H9 (cell line): ENCODE results near the gene ABHD8. TPM values are rescaled to one million over a fixed set of nuclear protein-coding genes. Genes with fewer than 3 reads are reported as not detected.

Experiments used
- DNase-seq: peaks from one replicate; pipeline ENCODE4 v3.0.0-alpha.2; 2017
- H2AFZ ChIP-seq: one replicate; pipeline ENCODE4 v1.6.1; 2013; ENCODE audit warnings: mild to moderate bottlenecking, low read length, control low read depth, moderate library complexity
- H2AK5ac ChIP-seq: 2 replicates; pipeline ENCODE4 v1.6.1; 2013; ENCODE audit warnings: low read length, control low read depth, mixed read lengths; ENCODE audit not compliant: insufficient read length
- H2BK120ac ChIP-seq: one replicate; pipeline ENCODE4 v1.6.1; 2013; ENCODE audit warnings: low read depth, mild to moderate bottlenecking, low read length, control low read depth, inconsistent platforms; ENCODE audit not compliant: poor library complexity, severe bottlenecking
- H2BK12ac ChIP-seq: 2 replicates; pipeline ENCODE4 v1.6.1; 2013; ENCODE audit warnings: low read length, control low read depth, mixed read lengths, low read depth; ENCODE audit not compliant: insufficient read length
- H2BK15ac ChIP-seq: 2 replicates; pipeline ENCODE4 v1.6.1; 2013; ENCODE audit warnings: low read depth, low read length, control low read depth
- H2BK20ac ChIP-seq: one replicate; pipeline ENCODE4 v1.6.1; 2013; ENCODE audit warnings: low read depth, mild to moderate bottlenecking, low read length, control low read depth, inconsistent platforms; ENCODE audit not compliant: poor library complexity, severe bottlenecking
- H2BK5ac ChIP-seq: 2 replicates; pipeline ENCODE4 v1.6.1; 2013; ENCODE audit warnings: low read length, control low read depth, mixed read lengths; ENCODE audit not compliant: insufficient read length
- H3K14ac ChIP-seq: 2 replicates; pipeline ENCODE4 v1.6.1; 2013; ENCODE audit warnings: low read length, control low read depth; ENCODE audit not compliant: insufficient read depth
- H3K18ac ChIP-seq: 2 replicates; pipeline ENCODE4 v1.6.1; 2013; ENCODE audit warnings: low read depth, mild to moderate bottlenecking, mixed read lengths, low read length, control low read depth; ENCODE audit not compliant: insufficient read length
- H3K23ac ChIP-seq: 2 replicates; pipeline ENCODE4 v1.6.1; 2013; ENCODE audit warnings: low read length, control low read depth, mixed read lengths, low read depth; ENCODE audit not compliant: insufficient read length
- H3K23me2 ChIP-seq: 2 replicates; pipeline ENCODE4 v1.6.1; 2013; ENCODE audit warnings: low read depth, mild to moderate bottlenecking, mixed read lengths, low read length, control low read depth; ENCODE audit not compliant: insufficient read length, poor library complexity, severe bottlenecking
- H3K27ac ChIP-seq: 2 replicates; pipeline ENCODE4 v1.5.1; 2013; ENCODE audit warnings: low read length, control low read depth, mixed read lengths, low read depth; ENCODE audit not compliant: insufficient read length
- H3K27me3 ChIP-seq: 2 replicates; pipeline ENCODE4 v1.6.1; 2013; ENCODE audit warnings: low read length, control low read depth, inconsistent platforms; ENCODE audit not compliant: insufficient read depth
- H3K4ac ChIP-seq: 2 replicates; pipeline ENCODE4 v1.6.1; 2013; ENCODE audit warnings: low read depth, mild to moderate bottlenecking, control low read depth, inconsistent platforms, low read length, moderate library complexity
- H3K4me1 ChIP-seq: 2 replicates; pipeline ENCODE4 v1.6.1; 2013; ENCODE audit warnings: low read length, control low read depth, inconsistent platforms; ENCODE audit not compliant: insufficient read depth
- H3K4me2 ChIP-seq: 2 replicates; pipeline ENCODE4 v1.6.1; 2013; ENCODE audit warnings: low read length, control low read depth, mixed read lengths; ENCODE audit not compliant: insufficient read length, insufficient read depth
- H3K56ac ChIP-seq: 2 replicates; pipeline ENCODE4 v1.6.1; 2013; ENCODE audit warnings: low read depth, mild to moderate bottlenecking, mixed read lengths, low read length, control low read depth; ENCODE audit not compliant: insufficient read length
- H3K79me1 ChIP-seq: 2 replicates; pipeline ENCODE4 v1.6.1; 2013; ENCODE audit warnings: low read depth, mild to moderate bottlenecking, moderate library complexity, low read length, control low read depth, inconsistent platforms; ENCODE audit not compliant: insufficient read depth, poor library complexity, severe bottlenecking
- H3K79me2 ChIP-seq: 2 replicates; pipeline ENCODE4 v1.6.1; 2013; ENCODE audit warnings: low read length, control low read depth, inconsistent platforms; ENCODE audit not compliant: insufficient read depth
- H3K9ac ChIP-seq: 2 replicates; pipeline ENCODE4 v1.6.1; 2013; ENCODE audit warnings: low read length, control low read depth, mixed read lengths; ENCODE audit not compliant: insufficient read length; ENCODE audit errors: extremely low read depth
- H3K9me3 ChIP-seq: one replicate; pipeline ENCODE4 v1.6.1; 2013; ENCODE audit warnings: low read depth, low read length, inconsistent platforms; ENCODE audit not compliant: control insufficient read depth
- H3T11ph ChIP-seq: one replicate; pipeline ENCODE4 v1.6.1; 2013; ENCODE audit warnings: mild to moderate bottlenecking, low read length, control low read depth, inconsistent platforms
- H4K20me1 ChIP-seq: one replicate; pipeline ENCODE4 v1.6.1; 2013; ENCODE audit not compliant: control insufficient read depth, insufficient read length, insufficient read depth
- H4K5ac ChIP-seq: 2 replicates; pipeline ENCODE4 v1.6.1; 2013; ENCODE audit warnings: low read depth, mild to moderate bottlenecking, mixed read lengths, low read length, control low read depth; ENCODE audit not compliant: insufficient read length
- H4K8ac ChIP-seq: replicated peaks from 2 replicates; pipeline ENCODE4 v1.6.1; 2013; ENCODE audit warnings: low read length, control low read depth, mixed read lengths, low read depth; ENCODE audit not compliant: insufficient read length
- H4K91ac ChIP-seq: 2 replicates; pipeline ENCODE4 v1.6.1; 2013; ENCODE audit warnings: low read depth, mild to moderate bottlenecking, moderate library complexity, mixed read lengths, low read length, control low read depth; ENCODE audit not compliant: insufficient read length
- H3K27ac Mint-ChIP-seq, 3 experiments: 2 replicates in 2 of 3; 3 replicates in 1 of 3; pipeline ENCODE4 v1.8.0; 2020 to 2021; ENCODE audit warnings: mixed read lengths in 3 of 3, mild to moderate bottlenecking in 1 of 3, moderate library complexity in 1 of 3
- H3K27me3 Mint-ChIP-seq: 2 replicates; pipeline ENCODE4 v1.8.0; 2021; ENCODE audit warnings: low read depth, mild to moderate bottlenecking, moderate library complexity, mixed read lengths
- H3K36me3 Mint-ChIP-seq, 3 experiments: 2 replicates in 2 of 3; 3 replicates in 1 of 3; pipeline ENCODE4 v1.8.0; 2020 to 2021; ENCODE audit warnings: low read depth in 3 of 3, mixed read lengths in 3 of 3; ENCODE audit not compliant: insufficient read depth in 1 of 3
- H3K4me1 Mint-ChIP-seq, 2 experiments: 2 replicates each; pipeline ENCODE4 v1.8.0; 2020; ENCODE audit warnings: mixed read lengths in 2 of 2
- H3K4me3 Mint-ChIP-seq, 2 experiments: 2 replicates in 1 of 2; 3 replicates in 1 of 2; pipeline ENCODE4 v1.8.0; 2020 to 2021; ENCODE audit warnings: mild to moderate bottlenecking in 2 of 2, mixed read lengths in 2 of 2, moderate library complexity in 1 of 2
- H3K9me3 Mint-ChIP-seq, 2 experiments: 2 replicates in 1 of 2; 3 replicates in 1 of 2; pipeline ENCODE4 v1.8.0; 2020; ENCODE audit warnings: mild to moderate bottlenecking in 2 of 2, mixed read lengths in 2 of 2, moderate library complexity in 1 of 2
- WGBS: extraction: QIAGEN DNeasy Blood & Tissue Kit; methylation state at CpG from one replicate; pipeline ENCODE4 v1.1.7; 2013; ENCODE audit warnings: missing lambda C conversion rate, low lambda C conversion rate, mixed read lengths; ENCODE audit not compliant: insufficient read length; ENCODE audit errors: extremely low coverage; 5-methylcytosine and 5-hydroxymethylcytosine counted together
- total RNA-seq: library from RNA; stranded (reverse); gene quantifications from 2 replicates; pipeline ENCODE4 v1.2.1, GENCODE V29; 2021
- TF ChIP-seq, protein P1 (sequence below): fragments of 200-600 bp; sonication (generic); conservative IDR thresholded peaks from 3 replicates; pipeline ENCODE4 v1.8.0; 2021; ENCODE audit warnings: antibody characterized with exemption, mild to moderate bottlenecking

The ABHD8 gene
- total RNA-seq, 1 experiment from 2014 or later = 11.7 TPM

DNA sequence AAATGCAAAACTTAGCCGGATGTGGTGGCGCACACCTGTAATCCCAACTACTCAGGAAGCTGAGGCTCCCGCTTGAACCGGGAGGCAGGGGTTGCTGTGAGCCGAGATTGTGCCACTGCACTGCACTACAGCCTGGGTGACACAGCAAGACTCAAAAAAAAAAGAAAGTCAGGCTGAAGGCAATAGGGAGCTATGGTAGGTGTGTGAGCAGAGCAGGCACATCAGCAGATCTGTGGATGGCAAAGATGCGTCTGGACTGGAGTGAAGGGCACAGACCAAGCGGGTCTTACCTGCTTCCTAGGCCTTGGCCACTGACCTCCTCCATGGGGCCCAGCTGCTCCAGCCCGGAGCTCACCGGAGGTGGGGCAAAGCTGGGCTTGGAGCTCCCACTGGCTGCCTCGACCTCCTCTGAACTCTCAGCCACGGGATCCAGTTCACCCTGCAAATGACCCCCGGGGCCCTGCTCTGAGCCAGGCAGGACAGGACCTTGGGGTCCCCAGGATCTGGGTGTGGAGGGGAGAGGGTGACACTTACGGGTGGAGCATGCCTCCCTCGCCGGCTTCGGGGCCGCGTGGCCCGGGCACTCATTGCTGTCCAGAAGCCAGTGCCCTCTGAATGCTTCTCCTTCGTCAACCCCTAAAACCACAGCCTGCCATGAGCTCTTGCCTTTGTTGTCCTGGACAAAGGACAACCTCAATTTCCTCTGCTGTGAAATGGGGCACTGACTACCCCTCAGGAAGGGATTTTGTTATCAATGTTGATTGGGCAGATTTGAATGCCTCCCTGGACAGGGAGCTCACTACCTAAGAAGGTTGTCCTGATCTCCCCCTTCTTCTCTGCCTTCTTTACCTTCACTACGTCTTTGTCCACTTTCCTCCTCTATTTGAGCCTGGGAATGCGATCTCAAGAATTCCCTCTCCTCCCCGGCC lies 39.2 kb downstream of the ABHD8 start:
- peaks cover 10% of the 10 kb centered on the region for H3K79me1 ChIP-seq
- H3K23me2 ChIP-seq = peaks cover 5% of the 10 kb centered on the region
- peak overlapping the region; percentile 34 for H4K5ac ChIP-seq
- no CpG with 5 or more reads among the region's 23 CpGs for WGBS
- H3K9ac ChIP-seq = peak overlapping the region; percentile 40
- H3K9me3 ChIP-seq = peaks cover 10% of the 10 kb centered on the region
- peaks cover 18 to 33% of the 10 kb centered on the region in 2 experiments for H3K4me1 Mint-ChIP-seq
- H3K27me3 ChIP-seq = no peaks in the 10 kb centered on the region
- H3K36me3 Mint-ChIP-seq = peaks cover 2 to 10% (median 4%) of the 10 kb centered on the region in 3 experiments; a peak in 6 of 7 replicates
- H3K56ac ChIP-seq = no peak overlapping the region
- peak overlapping the region; percentile 25 for H2AK5ac ChIP-seq
- H4K20me1 ChIP-seq = no peaks in the 10 kb centered on the region
- peak overlapping the region; percentile 34 to 61; a peak in 4 of 5 replicates for H3K4me3 Mint-ChIP-seq
- peak overlapping the region; percentile 78 for H4K91ac ChIP-seq
- H3K4ac ChIP-seq = peak overlapping the region; percentile 59
- H2BK120ac ChIP-seq = no peak overlapping the region
- peak overlapping the region; percentile 16 for H3K4me2 ChIP-seq
- peak overlapping the region; percentile 72 for H3K18ac ChIP-seq
- no peak overlapping the region for H3T11ph ChIP-seq
- peaks cover 1% of the 10 kb centered on the region for H3K27me3 Mint-ChIP-seq
- no peak overlapping the region for H2BK15ac ChIP-seq
- TF ChIP-seq, protein P1, sequence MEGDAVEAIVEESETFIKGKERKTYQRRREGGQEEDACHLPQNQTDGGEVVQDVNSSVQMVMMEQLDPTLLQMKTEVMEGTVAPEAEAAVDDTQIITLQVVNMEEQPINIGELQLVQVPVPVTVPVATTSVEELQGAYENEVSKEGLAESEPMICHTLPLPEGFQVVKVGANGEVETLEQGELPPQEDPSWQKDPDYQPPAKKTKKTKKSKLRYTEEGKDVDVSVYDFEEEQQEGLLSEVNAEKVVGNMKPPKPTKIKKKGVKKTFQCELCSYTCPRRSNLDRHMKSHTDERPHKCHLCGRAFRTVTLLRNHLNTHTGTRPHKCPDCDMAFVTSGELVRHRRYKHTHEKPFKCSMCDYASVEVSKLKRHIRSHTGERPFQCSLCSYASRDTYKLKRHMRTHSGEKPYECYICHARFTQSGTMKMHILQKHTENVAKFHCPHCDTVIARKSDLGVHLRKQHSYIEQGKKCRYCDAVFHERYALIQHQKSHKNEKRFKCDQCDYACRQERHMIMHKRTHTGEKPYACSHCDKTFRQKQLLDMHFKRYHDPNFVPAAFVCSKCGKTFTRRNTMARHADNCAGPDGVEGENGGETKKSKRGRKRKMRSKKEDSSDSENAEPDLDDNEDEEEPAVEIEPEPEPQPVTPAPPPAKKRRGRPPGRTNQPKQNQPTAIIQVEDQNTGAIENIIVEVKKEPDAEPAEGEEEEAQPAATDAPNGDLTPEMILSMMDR = no peak
- peak overlapping the region; percentile 95 to 99 (median 96) for H3K27ac Mint-ChIP-seq
- H3K4me1 ChIP-seq = peaks cover 4% of the 10 kb centered on the region; the same call in 1 of the 2 replicates
- H2AFZ ChIP-seq = no peak overlapping the region
- no peak overlapping the region for H4K8ac ChIP-seq
- H3K27ac ChIP-seq = peak overlapping the region; percentile 53
- no peaks in the 10 kb centered on the region; a peak in 1 of 5 replicates for H3K9me3 Mint-ChIP-seq
- no peaks in the 10 kb centered on the region for H3K79me2 ChIP-seq
- no peak overlapping the region for H3K14ac ChIP-seq
- no peak overlapping the region for H2BK5ac ChIP-seq
- H3K23ac ChIP-seq = no peak overlapping the region
- H2BK12ac ChIP-seq = peak overlapping the region; percentile 69
- H2BK20ac ChIP-seq = no peak overlapping the region
- DNase-seq = no peak
